ENCODE data around the gene SCFD2.

GRCh38 chr4:53169695-53170617 is 195.9 kb downstream of the SCFD2 start:
- TF ChIP-seq, protein P1, sequence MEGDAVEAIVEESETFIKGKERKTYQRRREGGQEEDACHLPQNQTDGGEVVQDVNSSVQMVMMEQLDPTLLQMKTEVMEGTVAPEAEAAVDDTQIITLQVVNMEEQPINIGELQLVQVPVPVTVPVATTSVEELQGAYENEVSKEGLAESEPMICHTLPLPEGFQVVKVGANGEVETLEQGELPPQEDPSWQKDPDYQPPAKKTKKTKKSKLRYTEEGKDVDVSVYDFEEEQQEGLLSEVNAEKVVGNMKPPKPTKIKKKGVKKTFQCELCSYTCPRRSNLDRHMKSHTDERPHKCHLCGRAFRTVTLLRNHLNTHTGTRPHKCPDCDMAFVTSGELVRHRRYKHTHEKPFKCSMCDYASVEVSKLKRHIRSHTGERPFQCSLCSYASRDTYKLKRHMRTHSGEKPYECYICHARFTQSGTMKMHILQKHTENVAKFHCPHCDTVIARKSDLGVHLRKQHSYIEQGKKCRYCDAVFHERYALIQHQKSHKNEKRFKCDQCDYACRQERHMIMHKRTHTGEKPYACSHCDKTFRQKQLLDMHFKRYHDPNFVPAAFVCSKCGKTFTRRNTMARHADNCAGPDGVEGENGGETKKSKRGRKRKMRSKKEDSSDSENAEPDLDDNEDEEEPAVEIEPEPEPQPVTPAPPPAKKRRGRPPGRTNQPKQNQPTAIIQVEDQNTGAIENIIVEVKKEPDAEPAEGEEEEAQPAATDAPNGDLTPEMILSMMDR (IDR thresholded peaks at IDR 0.05 in 4 of 5, conservative IDR thresholded peaks at IDR 0.05 in 1 of 5), result no peak
- no peak for TF ChIP-seq POLR2A (IDR thresholded peaks at IDR 0.05)
